NCI-H2171 treated with DMSO at 0.1 percent for 48 hours (cell line): ENCODE results near the gene UTS2R.
"Not testable (repeated sequence)": the region's sequence is repeated elsewhere in the genome, so short reads cannot be mapped to it uniquely, and the experiment has no call there.

Source experiments
- DNase-seq: peaks from one replicate; lab custom pipeline; 2025; lab: John Stamatoyannopoulos, UW

Gene UTS2R

DNA sequence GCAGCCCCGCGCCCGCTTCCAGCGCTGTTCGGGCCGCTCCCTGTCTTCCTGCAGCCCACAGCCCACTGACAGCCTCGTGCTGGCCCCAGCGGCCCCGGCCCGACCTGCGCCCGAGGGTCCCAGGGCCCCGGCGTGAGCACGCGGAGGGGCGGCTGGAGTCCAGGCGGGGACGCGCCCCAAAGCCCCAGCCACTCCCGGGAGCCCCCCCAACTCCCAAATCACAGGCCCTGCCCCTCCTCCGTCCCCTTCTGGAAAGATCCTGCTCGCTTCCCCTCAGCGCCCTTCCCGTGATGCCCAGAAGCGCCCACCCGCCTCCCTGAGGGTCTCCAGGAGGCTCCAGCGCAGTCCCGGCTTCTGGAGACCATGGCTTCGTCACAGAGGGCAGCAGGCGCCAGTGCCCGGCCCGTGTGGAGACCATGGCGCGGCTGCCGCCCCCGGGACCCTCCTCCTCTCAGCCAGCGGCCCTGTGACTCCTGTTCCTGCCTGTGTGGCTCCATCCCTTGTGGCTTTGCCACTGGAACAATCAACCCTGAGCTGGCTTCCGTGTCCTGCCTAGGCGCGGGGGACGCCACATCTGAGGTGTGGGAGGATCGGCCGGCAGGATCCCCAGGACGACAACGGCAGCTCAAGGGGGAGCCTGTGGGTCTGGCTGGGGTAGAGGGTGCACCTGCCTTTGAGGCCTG, 3.9 kb downstream of the UTS2R start:
- DNase-seq = no peak

- no peak for DNase-seq
These were observed 4.6 kb downstream of the UTS2R start for GRCh38 chr17:82376042-82376730.

DNA sequence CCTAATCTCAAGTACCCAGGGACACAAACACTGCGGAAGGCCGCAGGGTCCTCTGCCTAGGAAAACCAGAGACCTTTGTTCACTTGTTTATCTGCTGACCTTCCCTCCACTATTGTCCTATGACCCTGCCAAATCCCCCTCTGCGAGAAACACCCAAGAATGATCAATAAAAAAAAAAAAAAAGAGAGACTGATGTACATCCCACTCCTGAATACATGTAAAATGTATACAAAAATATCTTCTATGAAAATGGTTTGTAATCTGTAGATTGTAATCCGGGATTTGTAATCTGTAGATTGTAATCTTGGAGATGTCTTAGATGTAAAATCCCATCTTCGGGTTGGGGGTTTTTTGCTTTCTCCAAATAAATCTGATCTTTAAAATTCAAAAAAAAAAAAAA, 5.7 kb downstream of the UTS2R start:
- DNase-seq = not testable (repeated sequence)

DNA sequence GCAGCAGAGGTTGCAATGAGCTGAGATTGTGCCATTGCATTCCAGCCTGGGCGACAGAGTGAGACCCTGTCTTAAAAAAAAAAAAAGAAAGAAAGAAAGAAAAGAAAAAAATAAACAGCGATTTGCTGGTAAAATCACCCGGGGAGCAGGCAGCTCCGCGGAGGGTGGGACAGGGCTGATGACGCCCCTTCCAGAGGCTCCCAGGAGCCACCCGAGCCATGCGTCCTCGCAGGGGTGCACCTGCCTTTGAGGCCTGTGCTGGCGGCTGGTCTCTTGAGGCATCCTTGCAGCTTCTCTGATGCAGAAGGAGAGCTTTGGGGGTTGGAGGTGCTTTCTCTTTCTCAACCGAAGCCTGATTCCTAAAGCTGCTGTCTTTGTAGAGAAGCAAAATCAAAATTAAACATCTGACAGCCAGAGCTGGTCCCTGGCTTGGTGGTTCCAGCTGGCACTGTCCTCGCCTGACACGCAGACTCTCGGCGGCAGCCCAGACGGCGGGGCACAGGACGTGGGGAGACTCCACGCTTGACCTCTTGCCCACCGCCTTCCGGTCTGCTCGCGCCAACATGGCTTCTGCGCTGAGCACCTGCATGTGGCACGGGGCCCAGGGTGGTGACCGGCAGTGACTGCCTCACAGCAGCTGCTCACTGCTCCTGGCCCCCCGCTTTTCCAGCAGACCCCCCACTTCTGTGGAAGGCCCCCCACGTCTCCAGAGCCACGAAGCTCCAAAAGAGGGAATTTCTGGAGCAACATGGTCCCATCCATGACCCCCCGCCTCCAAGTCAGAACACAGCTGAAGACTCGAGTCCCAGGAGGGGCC, 6.6 kb downstream of the UTS2R start:
- no peak for DNase-seq

GRCh38 chr17:82378741-82379021, 7.1 kb downstream of the UTS2R start:
- DNase-seq = no peak

DNA sequence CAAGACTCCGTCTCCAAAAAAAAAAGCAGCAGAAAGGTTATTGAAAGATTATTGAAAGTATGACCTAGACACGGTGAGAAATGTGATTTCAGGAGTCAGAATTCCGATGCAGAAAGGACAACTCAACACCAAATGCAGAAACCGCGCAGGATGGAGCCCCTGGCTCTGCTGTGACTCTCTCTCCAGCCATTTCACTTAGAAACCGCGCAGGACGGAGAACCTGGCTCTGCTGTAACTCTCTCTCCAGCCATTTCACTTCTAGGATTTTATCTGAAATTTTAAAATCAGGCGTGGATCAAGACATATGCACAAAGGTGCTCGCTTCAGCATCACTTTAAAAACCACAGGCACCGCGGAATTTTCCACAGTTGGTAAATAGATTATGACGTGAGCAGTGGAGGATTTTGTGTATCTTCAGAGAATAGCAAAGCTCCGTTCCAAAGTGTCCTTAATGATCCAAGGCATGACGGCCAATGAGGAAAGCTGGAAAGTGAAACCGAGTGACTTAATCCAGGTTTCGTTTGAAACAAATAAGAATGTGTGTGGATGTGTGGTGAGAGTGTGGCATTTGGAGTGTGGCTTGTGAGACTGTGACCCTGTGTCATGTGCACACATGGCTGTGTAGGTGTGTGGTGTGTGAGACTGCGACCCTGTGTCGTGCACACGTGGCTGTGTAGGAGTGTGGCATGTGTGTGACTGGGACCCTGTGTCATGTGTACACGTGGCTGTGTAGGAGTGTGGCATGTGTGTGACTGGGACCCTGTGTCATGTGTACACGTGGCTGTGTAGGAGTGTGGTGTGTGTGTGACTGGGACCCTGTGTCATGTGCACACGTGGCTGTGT, 9.5 kb downstream of the UTS2R start:
- no peak for DNase-seq

DNA sequence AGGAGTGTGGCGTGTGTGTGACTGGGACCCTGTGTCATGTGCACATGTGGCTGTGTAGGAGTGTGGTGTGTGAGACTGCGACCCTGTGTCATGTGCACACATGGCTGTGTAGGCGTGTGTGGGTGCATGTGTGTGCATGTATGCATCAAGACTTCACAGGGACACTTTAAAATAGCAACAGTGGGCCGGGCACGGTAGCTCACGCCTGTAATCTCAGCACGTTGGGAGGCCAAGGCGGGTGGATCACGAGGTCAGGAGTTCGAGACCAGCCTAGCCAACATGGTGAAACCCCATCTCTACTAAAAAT, 10.1 kb downstream of the UTS2R start:
- DNase-seq = not testable (repeated sequence)

DNA sequence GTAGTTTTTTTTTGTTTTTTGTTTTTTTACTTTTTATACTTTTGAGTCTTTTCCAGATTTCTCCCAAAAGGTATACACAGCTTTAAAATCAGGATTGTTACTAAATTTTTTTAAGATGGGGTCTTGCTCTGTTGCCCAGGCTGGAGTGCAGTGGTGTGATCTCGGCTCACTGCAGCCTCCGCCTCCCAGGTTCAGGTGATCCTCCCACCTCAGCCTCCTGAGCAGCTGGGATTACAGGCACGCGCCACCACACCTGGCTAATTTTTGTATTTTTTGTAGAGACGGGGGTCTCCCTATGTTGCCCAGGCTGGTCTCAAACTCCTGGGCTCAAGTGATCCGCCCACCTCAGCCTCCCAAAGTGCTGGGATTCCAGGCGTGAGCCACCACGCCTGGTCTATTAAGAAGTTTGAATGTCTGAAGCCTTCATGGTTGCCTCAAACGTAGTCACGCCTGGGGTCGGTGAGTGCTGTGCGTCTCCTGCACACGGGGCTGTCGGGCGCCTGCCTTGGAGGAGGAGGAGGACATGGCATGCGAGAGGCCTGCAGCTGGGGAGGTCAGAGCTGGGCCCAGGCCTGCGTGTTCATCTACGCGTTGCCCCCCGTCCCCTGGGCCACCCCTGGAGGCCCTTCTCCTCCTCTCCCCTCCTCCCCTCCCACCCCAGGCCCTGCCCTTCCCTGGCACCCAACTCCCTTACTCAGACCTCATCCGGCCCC, 10.8 kb downstream of the UTS2R start:
- not testable (repeated sequence) for DNase-seq

GRCh38 chr17:82382933-82383255, 11.3 kb downstream of the UTS2R start:
- DNase-seq = no peak

DNA sequence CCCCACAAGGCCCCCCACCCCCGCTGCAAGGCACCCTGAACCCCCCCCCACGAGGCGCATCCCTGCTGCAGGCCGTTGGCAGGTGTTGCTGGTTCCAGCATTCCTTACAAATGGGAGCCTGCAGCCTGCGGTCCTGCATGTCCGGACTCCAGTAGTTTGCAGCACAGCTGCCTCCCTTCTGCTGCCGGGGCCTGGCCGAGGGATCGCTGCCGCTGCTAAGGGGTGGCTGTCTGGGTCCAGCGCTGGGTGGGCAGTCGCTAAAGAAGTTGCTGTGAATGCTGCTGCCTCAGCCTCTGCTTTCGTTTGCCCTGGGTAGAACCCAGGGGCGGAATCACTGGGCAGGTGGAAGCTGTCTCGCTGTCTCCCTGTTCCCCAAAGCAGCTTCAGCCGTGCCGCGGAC, 11.8 kb downstream of the UTS2R start:
- no peak for DNase-seq

GRCh38 chr17:82384051-82384729, 12.6 kb downstream of the UTS2R start:
- DNase-seq = peak; percentile 57

- DNase-seq = peak; percentile 75
These were observed 13.3 kb downstream of the UTS2R start for GRCh38 chr17:82384730-82385481.

DNA sequence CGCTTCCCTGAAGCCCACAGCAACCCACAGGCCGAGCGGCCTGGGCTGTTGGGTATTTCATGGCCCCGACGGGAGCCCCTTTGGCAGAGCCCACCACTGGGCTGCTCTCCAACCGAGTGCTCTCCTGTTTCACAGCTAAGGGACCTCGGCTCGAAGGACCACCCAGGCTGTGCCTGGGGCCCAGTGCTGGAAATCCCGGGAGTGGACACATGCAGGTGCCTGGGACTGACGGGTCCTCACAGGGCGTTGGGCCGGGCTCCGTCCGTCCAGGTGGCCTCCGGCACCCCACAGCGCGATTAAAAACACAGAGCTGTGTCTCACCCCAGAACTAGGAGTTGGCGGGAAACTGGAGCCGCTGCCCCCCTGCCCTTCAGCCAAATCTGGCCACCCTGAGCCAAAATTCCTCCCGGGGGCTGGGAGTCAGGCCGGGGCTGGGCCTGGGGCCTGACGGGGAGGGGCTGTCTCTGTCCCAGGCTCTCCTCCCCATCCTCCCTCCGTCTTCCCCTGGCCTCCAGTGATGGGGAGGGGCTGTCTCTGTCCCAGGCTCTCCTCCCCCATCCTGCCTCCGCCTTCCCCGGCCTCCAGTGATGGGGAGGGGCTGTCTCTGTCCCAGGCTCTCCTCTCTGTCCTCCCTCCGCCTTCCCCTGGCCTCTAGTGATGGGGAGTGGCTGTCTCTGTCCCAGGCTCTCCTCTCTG, 14.1 kb downstream of the UTS2R start:
- no peak for DNase-seq

GRCh38 chr17:82386255-82386831, 14.8 kb downstream of the UTS2R start:
- DNase-seq = no peak

- no peak for DNase-seq
These were observed 15.5 kb downstream of the UTS2R start for GRCh38 chr17:82386881-82387704.

DNA sequence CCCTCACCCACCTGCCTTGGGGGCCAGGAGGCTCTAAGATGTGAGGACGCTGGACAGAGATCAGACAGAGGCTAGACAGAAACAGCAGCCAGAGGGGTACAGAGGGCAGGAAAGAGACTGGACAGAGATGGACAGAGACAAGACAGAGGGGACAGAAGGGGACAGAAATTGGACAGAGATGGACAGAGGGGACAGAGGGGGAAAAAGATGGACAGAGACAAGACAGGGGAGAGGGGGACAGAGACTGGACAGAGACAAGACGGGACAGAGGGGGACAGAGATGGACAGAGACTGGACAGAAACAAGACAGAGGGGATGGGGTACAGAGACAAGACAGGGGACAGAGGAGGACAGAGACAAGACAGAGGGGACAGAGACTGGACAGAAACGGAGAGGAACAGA, 16.1 kb downstream of the UTS2R start:
- no peak for DNase-seq

- DNase-seq = no peak
These were observed 16.8 kb downstream of the UTS2R start for GRCh38 chr17:82388223-82388921.

DNA sequence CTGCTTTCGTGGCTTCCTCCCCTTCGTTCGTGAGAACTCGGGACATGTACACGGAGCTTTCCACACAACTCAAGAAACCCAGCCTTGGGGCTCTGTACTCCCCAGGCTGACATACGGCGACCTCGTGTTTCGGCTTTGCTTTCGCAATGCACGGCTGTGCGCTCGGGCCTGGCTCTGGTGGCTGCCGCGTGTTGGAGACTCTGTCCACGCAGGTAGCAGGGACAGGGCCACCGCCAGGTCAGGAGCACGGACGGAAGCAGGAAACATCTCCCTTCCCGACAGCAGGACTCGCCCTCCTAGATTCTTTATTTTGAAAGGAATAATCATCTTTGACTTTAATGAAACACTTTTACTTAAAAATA, 17.3 kb downstream of the UTS2R start:
- no peak for DNase-seq
